Umbilical cord (tissue), 2 donors: ENCODE data around the gene P2RX5. TPM values are rescaled to one million over a fixed set of nuclear protein-coding genes. Genes with fewer than 3 reads are reported as not detected.

ENCODE experiments used
- DNase-seq: peaks from one replicate; pipeline ENCODE4 v3.0.0-alpha.2; 2015; ENCODE audit warnings: low spot score
- total RNA-seq: library from RNA; depleted of rRNA; stranded (reverse); fragments of >200 nt; gene quantifications from one replicate; pipeline ENCODE4 v1.2.3, GENCODE V29; 2014; ENCODE audit warnings: low replicate concordance; ENCODE audit not compliant: insufficient read depth

Gene P2RX5
- total RNA-seq, 1 donor from 2014 or later: 0.24 TPM

DNA sequence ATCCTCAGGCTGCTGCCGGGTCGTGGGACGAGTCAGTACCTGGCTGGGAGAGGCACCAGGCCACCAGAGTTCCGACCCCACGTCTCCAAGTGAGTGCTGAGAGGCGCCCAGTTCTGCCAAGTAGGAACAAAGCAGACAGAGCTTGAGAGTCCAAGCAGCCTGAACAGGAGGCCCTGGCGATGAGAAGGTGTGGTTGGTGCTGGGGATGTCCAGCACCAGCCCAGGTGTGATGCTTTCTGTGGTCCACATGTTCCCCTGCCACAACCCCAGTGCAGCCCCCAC is 38.4 kb downstream of the P2RX5 start:
- no peak for DNase-seq

DNA sequence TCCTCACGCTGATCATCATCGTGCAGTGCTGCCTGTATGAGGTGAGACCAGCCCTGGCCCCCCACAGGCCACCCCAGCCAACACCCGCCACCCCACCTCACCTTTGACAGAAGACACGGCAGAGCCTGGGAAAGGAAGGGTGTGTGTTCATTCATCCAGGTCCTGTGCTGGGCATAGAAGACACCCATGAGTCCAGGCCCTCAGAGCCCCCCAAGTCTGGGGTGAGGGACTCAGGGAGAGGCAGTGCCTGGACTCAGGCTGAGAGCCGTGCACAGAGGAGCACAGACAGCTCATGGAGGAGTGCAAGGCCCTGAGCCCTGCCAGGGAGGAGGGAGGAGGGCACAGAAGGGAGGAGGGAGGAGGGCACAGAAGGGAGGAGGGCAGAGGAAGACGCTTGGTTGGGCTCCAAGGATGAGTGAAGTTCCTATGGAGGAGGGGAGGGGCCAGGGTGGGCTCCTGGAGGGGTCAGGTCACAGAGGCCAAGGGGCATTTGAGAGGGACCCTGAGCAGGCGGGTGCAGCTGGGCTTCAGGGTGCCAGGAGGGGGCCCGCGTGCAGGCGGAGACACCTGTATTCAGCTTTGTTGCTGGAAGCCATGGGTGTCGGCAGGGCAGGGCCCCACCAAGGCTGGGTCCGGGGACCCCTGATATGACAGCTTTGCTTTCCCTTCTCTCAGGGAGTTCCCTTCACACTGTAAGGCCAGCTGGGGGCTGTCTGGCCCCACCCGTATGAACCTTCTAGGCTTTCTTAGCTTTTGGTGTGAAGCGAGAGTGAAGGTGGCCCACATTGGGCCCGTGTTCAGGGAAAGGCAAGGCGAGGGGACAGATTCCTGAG is 39.0 kb downstream of the P2RX5 start:
- DNase-seq: no peak

DNA sequence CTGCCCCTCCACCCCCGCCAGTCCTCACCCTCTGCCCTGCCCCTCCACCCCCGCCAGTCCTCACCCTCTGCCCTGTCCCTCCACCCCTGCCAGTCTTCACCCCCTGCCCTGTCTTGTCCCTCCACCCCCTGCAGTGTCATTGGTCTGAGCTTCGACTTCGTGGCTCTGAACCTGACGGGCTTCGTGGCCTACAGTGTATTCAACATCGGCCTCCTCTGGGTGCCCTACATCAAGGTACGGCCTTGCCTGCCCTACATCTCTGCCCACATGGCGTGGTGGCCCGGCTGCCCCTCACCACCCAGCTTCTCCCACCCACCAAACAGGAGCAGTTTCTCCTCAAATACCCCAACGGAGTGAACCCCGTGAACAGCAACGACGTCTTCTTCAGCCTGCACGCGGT is 39.6 kb downstream of the P2RX5 start:
- no peak for DNase-seq

DNA sequence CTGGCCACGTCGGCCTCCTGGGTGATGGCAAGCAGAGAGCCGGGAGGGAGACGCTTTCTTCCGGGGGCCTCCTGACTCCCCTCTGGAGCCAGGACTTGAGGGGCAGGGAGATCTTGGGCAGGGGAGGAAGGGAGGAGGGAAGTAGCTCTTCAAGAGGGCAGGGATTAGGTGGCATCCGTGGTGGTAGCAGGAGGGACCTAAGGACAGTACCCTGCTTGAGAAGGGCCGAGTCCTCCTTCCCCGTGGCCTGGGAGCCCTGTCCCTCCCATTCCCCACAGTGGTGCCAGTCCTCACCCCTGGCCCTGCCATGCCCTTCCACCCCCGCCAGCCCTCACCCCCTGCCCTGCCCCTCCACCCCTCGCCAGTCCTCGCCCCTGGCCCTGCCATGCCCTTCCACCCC is 40.2 kb downstream of the P2RX5 start:
- DNase-seq: no peak

DNA sequence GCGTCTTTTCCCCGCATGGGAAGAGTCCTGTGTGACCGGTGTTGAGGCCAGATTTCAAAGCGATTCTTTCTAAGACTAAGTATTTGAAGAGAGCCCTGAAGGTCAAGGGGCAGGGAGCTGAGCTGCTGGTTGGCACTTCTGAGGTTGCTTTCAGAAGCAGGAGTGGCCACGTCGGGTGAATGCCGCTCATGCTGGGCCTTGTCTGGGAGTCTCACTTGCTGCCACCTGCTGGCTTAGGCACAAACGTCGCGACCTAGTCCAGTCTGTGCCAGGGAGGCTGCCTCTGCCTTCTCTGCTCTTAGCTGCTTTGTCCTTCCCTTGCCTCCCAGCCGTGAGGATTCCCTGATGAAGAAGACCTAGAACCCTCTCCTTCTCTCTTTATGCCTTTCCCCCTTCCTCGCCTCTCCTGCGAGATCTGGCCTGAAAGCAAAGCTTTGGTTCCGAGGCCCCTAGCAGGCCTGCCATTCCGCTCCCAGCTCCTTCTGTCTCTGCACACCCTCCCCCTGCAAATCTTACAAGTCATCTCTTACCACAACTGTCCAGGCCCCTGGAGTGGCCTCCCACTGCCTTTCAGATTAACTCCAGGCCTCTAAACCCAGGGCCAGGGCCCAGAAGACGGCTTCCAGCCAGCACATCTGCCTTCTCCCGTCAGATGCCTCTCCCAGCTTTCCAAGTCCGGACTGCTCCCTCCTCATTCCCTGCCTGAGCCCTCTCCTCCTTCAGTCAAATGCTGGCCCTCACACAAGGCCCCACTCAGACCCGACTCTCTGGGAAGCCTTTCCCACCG is 48.0 kb downstream of the P2RX5 start:
- DNase-seq: peak; percentile 61

DNA sequence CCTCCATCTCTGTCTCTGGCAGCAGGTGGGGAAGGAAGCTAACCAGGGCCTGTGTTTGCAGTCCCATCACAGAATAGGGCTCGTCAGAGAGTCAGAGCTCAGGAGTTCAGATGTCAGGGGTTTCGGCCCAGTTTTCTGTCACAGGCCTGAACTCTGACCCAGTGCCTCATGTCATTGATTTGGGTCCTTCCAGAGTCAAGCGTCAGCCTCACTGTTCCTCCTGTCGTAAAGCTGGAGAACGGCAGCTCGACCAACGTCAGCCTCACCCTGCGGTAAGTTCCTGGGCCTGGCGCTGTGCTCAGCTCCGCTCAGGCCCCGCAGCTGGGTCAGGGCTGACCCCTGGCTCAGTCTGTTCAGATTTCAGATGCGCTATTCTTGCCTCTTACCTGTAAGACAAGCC is 48.7 kb downstream of the P2RX5 start:
- DNase-seq: no peak

DNA sequence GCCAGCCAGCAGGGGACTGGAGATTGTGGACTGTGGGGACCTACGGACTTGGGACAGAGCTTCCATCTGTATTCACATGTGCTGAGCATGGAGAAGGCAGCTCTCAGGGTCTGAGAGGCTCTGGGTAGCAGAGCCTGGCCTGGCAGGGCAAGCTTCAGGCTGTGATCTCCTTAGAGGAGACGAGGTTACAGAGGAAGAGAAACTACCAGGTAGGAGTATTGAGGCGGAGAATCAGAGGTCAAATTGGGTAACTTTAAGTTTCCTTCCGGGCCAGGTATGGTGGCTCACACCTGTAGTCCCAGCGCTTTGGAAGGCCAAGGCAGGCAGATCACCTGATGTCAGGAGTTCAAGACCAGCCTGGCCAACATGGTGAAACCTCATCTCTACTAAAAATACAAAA is 50.6 kb downstream of the P2RX5 start:
- no peak for DNase-seq

DNA sequence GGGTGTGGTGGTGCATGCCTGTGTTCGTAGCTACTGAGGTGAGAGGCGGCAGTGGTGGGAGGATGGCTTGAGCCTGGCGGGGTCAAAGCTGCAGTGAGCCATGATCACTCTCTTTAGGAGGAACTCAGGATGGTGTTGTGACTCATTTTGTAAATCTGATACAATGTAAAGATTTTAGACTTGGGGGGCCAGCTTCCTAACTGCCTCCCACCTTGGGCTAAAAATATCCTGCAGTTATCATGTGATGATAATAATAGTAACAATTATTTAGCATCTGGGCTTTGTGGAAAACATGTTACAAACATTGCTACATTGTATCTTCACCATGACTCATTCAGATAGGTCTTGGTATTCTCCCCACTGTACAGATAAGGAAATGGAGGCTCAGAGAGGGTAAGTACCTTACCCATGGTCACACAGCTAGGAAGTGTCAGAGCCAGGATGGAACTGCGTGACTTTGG is 52.0 kb downstream of the P2RX5 start:
- no peak for DNase-seq

DNA sequence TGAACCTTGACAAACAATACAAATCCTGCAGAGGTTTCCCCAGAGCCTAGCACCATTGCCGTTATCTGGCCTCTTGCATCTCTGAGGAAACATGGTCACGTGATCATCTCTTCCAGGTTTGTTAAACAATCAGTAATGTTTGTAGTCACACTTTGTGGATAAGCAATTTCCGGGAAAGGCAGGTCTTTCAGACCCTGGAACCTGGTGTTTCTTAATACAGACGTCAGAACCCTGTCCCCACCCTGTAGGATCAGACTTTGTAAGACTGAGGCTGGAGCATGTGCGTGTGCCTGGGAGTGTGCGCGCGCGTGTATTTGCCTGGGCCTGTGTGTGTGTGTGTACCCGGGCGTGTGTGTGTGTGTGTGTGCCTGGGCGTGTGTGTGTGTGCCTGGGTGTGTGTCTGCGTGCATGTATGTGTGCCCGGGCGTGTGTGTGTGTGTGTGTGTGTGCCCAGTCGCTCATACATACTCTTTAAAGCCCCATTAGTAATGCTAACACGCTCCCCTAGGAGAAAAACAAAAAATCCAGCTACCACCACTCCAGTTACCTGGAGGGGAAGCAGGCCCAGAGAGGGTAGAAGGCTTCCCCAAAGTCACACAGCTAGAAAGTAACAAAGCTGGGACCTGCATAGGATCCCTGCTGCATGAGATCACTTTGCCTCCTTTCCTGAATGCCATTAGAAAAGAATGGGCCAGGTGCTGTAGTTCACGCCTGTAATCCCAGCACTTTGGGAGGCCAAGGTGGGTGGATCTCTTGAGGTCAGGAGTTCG is 54.1 kb downstream of the P2RX5 start:
- no peak for DNase-seq

DNA sequence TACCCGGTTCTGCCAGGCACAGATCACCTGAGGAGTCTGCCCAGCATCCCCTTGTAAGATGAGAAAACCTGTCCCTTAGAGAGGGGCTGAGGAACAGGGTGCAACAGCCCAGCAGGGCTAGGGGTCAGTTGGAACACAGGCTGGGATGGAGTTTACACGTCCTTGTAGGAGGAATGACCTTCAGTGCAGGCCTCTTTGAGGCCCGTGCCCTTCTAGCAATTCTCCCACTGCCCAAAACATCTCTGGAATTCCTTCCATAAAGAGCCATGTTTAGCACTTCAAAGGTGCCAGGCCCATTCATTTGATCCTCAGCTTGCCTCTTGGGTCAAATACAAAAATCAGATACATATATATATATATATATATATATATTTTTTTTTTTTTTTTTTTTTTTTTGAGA is 54.9 kb downstream of the P2RX5 start:
- no peak for DNase-seq

DNA sequence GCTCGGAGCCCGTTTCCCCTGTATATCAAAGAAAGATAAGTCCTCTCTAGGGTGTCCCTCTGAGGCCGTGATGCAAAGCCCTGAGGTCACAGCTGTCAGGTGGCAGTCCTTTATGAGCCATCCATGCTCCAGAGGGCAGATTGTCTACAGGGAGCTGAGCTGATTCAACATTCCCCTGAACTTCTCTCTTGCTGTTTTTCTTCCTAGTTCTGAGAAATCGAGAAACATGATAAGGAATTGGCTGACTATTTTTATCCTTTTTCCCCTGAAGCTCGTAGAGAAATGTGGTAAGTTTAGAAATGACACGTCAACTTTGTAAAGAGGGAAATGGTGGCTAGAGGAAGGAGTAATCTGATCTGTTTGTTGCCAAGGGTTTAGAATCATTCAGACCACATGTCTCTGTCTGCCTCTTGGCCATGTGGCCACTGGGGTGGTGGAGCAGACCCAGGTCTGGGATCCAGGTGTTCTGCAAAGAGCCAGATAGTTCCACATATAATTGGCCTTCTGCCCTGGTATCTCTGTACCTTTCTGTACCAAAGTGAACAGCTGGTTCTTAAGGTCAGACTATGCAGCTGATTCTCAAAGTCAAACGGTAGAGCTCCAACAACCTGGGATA is 55.9 kb downstream of the P2RX5 start:
- no peak for DNase-seq

DNA sequence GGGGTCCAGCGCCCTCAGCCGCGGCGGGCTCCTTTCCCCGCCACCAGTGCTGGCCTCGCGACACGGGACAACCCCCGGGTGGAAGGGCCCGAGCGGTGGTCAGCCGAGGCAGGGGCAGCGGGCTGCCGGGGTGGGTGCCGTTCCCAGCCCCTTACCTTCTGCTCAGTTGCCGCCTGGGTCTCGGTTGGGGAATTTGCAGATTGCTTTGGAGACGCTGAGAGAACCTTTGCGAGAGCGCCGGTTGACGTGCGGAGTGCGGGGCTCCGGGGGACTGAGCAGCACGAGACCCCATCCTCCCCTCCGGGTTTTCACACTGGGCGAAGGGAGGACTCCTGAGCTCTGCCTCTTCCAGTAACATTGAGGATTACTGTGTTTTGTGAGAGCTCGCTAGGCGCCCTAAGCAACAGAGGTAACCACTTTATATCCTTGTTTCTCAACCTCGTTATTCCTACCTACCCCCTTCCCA is 59.0 kb downstream of the P2RX5 start:
- no peak for DNase-seq

DNA sequence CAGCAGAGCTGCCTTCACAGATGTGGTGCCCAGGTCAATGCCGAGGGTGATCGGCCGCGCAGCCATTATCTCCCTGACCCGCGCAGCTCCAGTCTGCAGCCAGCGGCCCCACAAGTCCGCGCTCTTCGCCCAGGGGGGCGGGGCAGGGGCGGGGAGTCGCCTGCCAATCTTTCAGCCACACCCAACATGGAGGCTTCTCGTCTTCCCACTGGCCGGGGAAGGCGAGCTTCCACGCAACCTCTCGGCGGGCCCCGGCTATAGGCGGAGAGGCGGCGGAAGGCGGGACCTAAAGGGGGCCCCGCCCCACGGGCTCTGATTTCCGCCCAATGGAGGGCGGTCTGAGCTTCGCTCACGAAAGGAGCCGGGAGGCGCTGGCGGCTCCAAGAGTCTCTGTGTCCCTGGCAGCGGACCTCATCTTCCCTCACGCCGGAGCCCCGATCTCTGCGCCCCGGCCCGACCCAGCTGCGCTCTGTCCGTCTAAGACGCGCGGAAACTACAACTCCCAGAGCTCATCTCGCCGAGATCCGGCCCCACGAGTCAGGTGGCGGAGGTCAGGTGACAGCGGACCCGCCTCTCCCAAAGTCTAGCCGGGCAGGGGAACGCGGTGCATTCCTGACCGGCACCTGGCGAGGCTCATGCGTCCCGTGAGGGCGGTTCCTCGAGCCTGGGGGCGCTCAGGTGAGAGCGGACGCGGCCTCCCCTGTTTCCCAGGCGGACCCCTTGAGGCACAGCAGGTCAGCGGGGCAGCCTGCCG is 59.6 kb downstream of the P2RX5 start, which contains the start of the genes CTNS and SHPK:
Gene CTNS (plus strand): TSS at position 607 of the 754 bp plus-strand sequence. CDS start 3,447 bp downstream, outside the sequence.
Gene SHPK (minus strand): TSS at position 97 of the 754 bp plus-strand sequence. CDS start 31 bp downstream, at position 66.
- DNase-seq: peak; percentile 99

DNA sequence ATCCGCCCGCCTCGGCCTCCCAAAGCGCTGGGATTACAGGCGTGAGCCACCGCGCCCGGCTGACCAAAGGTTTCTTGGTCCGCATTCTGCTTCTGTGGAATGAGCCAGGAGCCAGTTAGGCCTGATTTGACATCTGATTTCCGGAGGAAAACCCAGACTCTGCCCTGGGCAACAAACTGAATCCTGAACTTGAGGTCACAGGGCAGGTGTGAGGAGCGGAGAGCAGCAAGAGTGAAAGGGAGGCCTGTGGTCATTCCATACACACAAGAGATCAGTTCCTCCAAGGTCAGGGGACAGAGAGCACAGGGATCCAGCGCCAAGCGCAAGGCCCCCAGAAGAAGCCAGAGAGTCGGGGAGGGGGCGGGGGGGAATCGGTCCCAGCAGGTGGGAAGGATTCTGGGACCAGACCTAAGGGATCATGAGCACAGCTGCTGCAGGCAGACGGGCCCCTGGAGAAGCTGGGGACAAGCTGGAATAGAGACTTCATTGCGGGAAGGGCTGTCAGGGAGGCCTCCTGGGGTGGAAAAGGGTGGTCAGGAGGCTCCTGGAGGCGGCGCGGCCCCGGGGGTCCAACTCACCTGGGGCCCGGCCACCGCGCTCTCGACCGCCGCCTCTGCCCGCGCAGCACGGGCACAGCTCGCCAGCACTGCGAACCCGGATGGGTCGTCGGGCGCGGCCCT is 60.3 kb downstream of the P2RX5 start:
- no peak for DNase-seq

DNA sequence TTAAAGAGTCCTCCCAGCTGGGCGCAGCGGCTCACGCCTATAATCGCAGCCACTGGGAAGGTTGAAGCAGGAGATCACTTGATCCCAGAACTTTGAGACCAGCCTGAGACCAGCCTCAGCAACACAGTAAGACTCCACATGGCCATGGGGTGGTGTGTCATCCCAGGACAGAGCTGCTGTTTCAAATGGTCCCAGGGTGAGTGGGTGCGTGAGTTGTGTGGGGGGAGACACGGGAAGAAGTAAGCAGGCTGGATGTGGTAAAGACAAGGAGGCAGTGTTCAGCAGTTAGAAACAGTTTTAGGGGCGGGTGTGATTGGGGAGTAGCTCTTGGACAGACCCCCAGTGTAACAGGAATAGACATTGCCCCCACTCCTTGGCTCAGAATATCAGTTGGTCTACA is 63.7 kb downstream of the P2RX5 start:
- no peak for DNase-seq

DNA sequence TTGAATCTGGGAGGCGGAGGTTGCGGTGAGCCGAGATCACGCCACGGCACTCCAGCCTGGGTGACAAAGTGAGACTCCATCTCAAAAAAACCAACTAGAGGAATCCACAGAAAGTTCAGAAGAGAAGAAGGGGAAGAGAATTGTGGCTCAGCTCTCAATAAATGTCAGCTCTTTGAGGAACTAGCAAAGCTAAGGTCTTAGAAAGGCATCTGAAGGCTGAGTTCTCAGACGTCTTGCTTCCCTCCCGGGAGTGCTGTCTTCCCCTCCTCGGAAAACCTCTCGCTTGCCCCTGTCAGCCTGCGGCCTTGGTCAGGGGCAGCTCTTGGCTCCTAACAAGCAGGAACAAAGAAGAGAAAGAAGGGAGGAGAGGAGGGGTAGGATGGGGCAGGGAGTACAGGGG is 65.2 kb downstream of the P2RX5 start:
- DNase-seq: no peak

DNA sequence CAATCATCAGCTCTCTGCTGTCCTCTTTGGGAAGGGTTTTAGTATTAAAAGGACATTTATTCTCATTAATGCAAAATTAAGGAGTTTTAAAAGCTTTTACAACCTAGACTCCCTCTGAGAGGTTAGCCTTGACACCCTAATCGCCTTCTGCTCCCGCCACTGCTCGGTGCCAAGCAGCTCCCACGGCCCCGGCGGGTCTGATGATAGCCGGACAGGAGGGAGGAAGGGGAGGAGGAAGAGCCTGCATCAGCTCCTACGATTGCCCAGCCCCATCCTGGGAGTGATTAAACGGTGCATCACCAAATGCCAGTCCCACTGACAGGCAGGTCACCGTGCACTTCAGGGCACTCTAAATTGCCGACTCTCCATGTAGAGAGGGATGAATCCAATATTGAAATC is 68.2 kb downstream of the P2RX5 start:
- no peak for DNase-seq

DNA sequence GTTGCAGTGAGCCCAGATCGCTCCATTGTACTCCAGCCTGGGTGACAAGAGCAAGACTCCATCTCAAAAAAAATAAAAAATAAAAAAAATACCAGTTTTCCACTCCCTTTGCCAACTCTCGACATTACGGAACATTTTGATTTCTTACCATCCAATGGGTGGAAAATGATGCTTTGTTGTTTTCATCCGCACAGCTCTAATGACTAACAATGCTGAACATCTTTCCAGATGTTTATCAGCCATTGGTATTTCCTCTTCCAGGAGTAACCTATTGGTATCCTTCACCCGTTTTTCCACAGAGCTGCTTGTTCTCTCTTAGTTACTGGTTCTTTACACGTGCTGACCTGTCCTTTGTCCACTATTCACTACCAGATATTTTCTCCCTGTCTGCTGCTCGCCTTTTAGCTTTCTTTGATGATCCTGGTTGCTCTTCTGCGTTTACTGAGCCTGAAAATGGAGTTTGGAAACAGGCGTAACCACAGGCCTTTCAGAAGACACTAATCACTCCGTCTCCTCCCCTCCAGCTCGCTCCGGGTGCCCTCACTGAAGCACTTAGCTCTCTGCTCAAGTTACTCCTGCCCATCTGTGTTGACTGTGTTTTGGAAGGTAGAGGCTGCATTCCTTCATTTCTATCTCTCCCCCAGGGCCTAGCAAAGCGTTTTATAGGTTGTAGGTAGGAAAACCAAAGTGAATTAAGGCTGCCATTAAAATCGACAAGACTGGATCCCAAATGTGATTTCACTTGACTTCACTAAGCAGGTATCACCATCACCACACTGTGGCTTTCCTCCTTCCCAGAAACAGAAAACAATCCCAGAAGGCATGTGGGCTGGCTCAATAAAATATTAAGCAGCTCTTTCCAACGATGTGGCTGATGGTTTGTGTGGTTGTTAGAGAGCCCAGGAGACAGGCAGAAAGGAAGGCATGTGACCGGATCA is 68.9 kb downstream of the P2RX5 start:
- DNase-seq: no peak
